HG02763 (cell line): ENCODE results near the gene GPLD1.
"Not testable (repeated sequence)": the region's sequence is repeated elsewhere in the genome, so short reads cannot be mapped to it uniquely, and the experiment has no call there.

Source experiments
- ATAC-seq: cut with Tn5 transposase; IDR thresholded peaks from one replicate; pipeline ENCODE4 v1.9.1; 2021; ENCODE audit warnings: mild to moderate bottlenecking, moderate library complexity; ENCODE audit not compliant: unreplicated experiment

The GPLD1 gene

GRCh38 chr6:24415753-24416152 is 73.6 kb downstream of the GPLD1 start:
- ATAC-seq: peak; percentile 82

DNA sequence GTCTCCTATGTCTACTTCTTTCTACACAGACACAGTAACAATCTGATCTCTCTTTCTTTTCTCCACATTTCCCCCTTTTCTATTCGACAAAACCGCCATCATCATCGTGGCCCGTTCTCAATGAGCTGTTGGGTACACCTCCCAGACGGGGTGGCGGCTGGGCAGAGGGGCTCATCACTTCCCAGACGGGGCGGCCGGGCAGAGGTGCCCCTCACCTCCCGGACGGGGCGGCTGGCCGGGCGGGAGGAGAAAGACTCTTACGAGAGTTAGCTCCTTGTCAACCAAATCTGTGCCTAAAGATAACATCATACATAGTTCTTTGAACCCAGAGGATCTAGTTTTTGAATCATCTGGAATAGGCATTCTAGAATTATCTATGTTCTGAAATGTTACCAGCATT is 74.8 kb downstream of the GPLD1 start:
- not testable (repeated sequence) for ATAC-seq

GRCh38 chr6:24412294-24412693 is 77.1 kb downstream of the GPLD1 start:
- ATAC-seq: no peak

DNA sequence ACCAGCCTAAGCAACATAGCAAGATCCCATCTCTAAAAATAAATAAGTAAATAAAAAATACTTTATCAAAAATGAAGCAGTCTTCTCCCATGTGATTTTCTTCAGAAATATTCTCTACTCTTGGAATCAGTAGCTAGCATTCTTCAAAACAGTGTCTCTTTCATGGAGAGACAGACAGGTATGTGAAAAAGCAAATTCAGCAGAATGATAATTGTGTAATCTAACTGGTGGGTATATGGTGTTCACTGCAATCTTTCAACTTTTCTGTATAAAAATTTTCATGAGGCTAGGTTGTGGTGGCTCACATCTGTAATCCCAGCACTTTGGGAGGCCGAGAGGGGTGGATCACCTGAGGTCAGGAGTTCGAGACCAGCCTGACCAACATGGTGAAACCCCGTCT is 78.8 kb downstream of the GPLD1 start:
- no peak for ATAC-seq

DNA sequence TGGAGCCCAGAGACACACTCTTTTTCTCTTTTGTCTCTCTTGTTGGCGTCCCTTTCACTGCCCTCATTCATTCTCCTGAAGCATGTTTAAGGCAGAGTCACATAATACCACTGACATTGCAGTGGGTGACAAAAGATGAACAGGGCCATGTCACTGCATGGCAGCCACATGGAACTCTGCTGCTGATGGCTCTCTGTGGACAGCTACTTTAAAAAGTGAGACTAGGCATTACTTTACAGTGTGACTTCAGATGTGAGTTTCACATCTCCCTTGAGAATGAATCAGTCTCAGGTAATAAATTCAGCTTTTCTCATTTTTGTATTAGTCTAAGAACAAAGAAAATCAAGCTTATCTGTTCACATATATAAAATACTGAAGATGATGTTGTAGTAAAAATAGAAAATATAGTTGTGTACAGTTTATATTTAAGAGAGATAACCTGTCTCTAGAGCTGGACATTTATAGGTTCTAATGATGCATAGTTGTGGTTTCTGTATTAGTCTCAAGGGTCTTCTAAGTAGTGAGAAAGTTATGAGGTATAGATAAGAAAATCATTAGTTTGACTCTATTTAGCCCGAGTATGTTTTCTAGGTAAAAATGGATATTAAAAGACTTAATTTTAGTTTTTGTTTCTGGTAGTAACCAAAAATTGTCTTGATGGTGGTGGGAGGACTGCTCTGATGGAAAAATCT is 80.5 kb downstream of the GPLD1 start:
- ATAC-seq: peak; percentile 83

- ATAC-seq: no peak
Observed at GRCh38 chr6:24405262-24405661, 84.1 kb downstream of the GPLD1 start.

- no peak for ATAC-seq
Observed at GRCh38 chr6:24403501-24403824, 85.9 kb downstream of the GPLD1 start.

DNA sequence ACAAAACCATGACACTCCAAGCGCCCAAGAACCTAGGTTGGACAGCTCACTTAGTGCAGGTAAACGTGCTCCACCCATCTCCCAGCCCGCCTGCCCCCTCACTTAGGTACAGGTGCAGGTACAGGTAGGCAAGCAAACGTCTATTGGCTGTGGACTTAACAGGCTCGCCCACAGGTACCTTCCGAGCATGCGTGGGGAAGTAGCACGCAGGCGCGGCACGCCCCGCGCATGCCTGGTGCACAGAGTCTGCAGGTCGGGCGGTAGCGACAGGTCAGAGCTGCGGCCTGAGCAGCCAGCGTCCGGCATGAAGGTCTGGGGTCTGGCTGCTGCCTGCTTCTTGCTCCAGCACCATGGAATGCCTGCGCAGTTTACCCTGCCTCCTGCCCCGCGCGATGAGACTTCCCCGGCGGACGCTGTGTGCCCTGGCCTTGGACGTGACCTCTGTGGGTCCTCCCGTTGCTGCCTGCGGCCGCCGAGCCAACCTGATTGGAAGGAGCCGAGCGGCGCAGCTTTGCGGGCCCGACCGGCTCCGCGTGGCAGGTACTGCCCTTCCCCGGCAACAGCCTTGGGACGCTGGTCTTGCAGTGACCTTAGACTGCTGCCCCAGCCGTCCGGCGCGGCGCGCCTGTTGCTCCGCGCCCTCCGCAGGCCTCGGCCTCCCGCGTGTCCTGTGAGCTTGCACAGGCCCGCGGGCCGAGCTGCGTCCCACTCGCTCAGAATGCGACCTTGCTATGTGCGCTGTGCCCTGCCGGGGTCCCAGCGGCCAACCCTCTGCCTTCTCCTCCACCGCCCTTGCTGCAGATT is 86.5 kb downstream of the GPLD1 start, which contains the start of gene MRS2:
TSS of gene MRS2 (plus strand) at position 240 of the 804 bp plus-strand sequence. CDS start at position 351, 111 bp downstream.
- peak; percentile 97 for ATAC-seq

DNA sequence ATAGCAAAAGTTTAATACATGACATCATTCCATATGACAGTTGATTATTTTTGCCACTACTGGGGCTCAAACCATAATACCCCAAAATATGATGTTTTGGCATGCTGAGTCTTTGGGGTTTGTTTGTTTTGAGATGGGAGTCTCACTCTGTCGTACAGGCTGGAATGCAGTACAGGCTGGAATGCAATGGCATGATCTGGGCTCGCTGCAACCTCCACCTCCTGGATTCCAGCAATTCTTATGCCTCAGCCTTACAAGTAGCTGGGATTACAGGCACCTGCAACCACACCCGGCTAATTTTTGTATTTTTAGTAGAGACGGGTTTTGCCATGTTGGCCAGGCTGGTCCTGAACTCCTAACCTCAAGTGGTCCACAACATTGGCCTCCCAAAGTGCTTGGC is 87.9 kb downstream of the GPLD1 start:
- no peak for ATAC-seq

GRCh38 chr6:24400045-24401039 is 89.0 kb downstream of the GPLD1 start:
- not testable (repeated sequence) for ATAC-seq

DNA sequence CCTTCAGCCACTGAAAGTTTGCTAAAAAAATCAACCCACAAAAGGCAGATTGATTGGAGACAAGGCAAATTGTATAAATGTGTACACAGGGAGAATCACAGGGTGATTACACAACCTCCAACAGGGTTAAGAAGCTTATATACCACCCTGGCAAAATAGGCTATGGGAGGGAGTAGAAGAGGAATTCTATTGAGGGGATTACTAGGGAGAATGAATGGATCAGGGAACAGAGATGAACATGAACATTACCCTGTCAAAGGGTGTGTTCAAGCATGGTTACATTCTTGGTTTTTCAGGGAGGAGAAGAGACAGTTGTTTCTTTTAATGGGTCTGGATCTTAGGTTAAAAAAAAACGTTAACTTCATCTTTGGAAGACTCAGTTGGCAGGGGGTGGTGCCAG is 91.7 kb downstream of the GPLD1 start:
- ATAC-seq: no peak

DNA sequence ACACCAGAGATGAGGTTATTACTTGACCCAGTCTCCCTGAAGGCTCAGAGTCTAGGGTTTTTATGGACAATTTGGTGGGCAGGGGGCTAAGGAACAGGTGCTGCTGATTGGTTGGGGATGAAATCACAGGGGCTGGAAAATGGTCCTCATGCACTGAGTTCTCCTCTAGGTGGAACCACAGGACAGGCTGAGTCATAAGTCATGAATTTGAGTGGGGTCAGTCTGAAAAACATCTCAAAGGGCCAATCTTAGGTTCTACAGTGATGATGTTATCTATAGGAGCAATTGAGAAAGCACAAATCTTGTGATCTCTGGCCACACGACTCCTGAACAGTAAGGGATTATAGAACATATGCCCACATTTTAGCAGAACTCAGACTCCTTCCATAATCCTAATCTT is 92.6 kb downstream of the GPLD1 start:
- ATAC-seq: no peak

GRCh38 chr6:24394780-24395437 is 94.5 kb downstream of the GPLD1 start:
- ATAC-seq: no peak

DNA sequence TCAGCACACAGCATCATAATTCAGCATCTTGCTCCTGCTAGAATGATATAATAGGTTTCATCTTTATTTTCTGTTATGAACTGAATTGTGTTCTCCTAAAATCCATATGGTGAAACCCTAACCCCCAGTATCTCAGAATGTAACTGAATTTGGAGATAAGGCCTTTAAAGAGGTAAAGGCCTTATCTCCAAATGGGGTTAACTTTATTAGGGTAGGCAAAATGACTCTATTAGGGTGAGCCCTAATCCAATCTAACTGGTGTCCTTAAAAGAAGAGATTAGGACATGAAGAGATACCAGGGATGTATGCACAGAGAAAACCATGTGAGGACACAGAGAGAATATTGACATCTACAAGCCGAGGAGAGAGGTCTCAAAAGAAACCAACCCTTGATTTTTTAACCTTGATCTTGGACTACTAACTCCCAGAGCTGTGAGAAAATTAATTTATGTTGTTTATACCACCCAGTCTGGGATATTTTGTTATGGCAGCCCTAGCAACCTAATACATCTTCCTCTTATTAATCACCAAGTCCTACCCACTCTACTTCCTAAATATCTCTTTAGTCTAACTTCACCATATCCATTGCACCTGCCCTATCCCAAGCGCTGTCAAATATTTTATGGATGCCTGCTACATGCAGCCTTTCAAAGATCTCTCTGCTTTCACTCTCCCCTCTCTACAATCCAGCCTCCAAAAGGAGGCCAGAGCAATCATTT is 95.2 kb downstream of the GPLD1 start:
- ATAC-seq: no peak

DNA sequence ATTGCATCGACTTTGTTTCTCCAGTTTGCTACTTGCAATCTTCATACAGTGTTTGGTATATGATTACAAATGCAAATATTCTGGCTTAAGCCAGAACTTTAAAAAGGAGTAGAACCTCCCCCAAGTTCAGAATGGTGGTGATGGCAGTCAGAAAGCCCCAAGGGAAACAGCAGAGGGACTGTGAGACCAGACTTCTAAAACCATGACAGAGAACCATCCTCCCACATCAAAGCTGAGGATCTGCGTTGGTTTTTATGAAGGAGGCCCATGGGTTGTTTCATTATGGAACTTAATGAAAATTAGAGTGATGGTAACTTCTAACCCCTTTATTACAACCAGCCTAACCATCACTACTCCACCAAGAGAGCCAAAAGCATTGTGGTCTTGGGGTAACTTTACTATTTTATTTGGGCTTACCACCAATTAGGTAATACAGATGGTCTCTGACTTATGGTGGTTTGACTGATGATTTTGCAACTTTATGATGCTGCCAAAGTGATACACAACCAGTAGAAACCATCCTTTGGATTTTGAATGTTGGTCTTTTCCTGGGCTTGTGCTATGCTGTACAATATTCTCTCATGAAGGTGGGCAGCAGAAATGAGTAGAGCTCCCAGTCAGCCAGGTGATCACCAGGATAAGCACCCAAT is 97.5 kb downstream of the GPLD1 start:
- peak; percentile 71 for ATAC-seq

GRCh38 chr6:24391208-24391607 is 98.2 kb downstream of the GPLD1 start:
- no peak for ATAC-seq

- no peak for ATAC-seq
Observed at GRCh38 chr6:24387818-24388217, 101.6 kb downstream of the GPLD1 start.

- ATAC-seq: no peak
Observed at GRCh38 chr6:24385536-24386269, 103.7 kb downstream of the GPLD1 start.
